ENCODE measurements around the gene TOR1A. TPM values are rescaled to one million over a fixed set of nuclear protein-coding genes. Genes with fewer than 3 reads are reported as not detected.

Gene TOR1A
- polyA plus RNA-seq (2013) = 35.5 TPM

- Histone ChIP-seq H3K27ac (ENCODE audit: insufficient read depth in 1 of 2, low read depth in 1 of 2, low read length in 2 of 2, poor library complexity in 1 of 2, severe bottlenecking in 2 of 2) (peak within 1 kb of the TSS in 1 of 2 experiments; percentile 66), H3K9me3 (ENCODE audit: control extremely low read depth in 1 of 5, control insufficient read depth in 4 of 5, insufficient read depth in 2 of 5, low read depth in 1 of 5, low read length in 4 of 5) (no peaks in the 10 kb centered on the region), H3K4me3 (ENCODE audit: control insufficient read depth in 1 of 7, extremely low read depth in 1 of 7, insufficient read depth in 4 of 7, low read depth in 2 of 7, low read length in 6 of 7) (peak within 1 kb of the TSS; percentile 70 to 91 (median 80)), H3K27me3 (replicated peaks in 2 of 5; ENCODE audit: control insufficient read depth in 4 of 5, insufficient read depth in 5 of 5, low read length in 4 of 5) (no peaks in the 10 kb centered on the region), H3K36me3 (ENCODE audit: control insufficient read depth in 4 of 4, insufficient read depth in 4 of 4, low read length in 3 of 4) (peaks cover 4 to 46% (median 28%) of the 10 kb centered on the region in 4 experiments), H3K4me1 (ENCODE audit: control extremely low read depth in 1 of 4, control insufficient read depth in 4 of 4, insufficient read depth in 4 of 4, low read length in 3 of 4) (peaks cover 0 to 13% (median 11%) of the 10 kb centered on the region in 4 experiments)
- peak; percentile 95 to 97 (median 97) for DNase-seq
- 2% methylated on average over 42 of the region's 47 CpGs for WGBS (ENCODE audit: insufficient coverage)
- CTCF ChIA-PET = interaction anchor here (1.0 kb wide), 1 partner anchor 10 kb away, joined by 5 read pairs; no protein-coding TSS in a partner anchor
- POLR2A ChIA-PET = interaction anchor here (0.8 to 1.0 kb wide), 2 partner anchors 11 to 55 kb away, joined by 3 to 4 read pairs; partner anchors contain the start of genes C9orf78 and USP20
Observed at GRCh38 chr9:129823935-129824601, at the start of gene TOR1A. TOR1A (minus strand) TSS chr9:129824136; CDS start chr9:129824085, 51 bp downstream.

GRCh38 chr9:129871046-129871445 lies 47.1 kb upstream of the TOR1A start:
- H3K27ac ChIP-seq (ENCODE audit: insufficient read depth in 1 of 2, low read depth in 1 of 2, low read length in 2 of 2, poor library complexity in 1 of 2, severe bottlenecking in 2 of 2) = no peak overlapping the region
- CTCF ChIA-PET = interaction anchor here (0.7 to 1.3 kb wide), 2 partner anchors 10 to 77 kb away, joined by 3 to 4 read pairs; no protein-coding TSS in a partner anchor

DNA sequence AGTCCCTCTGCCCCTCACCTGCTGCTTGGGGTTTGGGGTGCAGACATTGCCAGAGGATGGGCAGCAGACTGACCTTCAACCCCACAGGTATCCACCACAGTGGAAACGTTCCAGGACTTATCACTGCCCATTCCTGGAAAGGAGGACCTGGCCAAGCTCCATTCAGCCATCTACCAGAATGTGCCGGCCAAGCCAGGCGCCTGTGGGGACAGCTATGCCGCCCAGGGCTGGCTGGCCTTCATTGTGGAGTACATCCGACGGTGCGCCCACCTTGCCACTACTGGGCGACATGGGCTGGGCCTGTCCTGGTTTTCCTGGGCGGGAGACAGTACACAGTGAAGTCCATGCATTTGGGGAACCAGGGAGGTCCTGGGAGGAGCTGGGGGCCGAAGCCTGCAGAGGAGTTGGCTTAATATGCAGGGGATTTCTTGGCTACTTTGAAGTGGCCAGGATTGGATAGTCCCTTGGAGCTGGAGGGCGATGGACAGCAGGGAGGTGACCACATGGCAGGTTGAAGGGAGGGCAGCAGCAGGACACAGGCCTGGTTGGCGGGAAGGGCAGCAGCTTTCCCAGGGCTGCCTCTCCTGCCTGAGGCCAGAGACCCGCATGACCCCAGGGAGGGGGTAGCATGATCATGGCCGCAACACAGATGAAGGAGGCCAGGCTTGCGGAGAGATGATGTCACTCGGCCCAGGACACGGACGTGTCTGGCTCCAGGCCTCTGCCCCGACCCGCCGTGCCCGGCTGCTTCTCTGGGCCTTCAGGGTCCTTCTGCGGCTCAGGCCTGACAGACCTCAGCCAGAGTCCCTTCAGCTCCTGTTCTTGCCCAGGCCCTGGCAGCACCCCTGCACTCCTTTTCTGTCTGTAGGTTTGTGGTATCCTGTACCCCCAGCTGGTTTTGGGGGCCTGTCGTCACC lies 45.9 kb upstream of the TOR1A start:
- CTCF ChIA-PET = interaction anchor here (0.7 to 2.5 kb wide), 5 partner anchors 9 to 76 kb away, joined by 3 to 6 read pairs (median 5); no protein-coding TSS in a partner anchor
- H3K36me3 ChIP-seq (ENCODE audit: control insufficient read depth in 4 of 4, insufficient read depth in 4 of 4, low read length in 3 of 4) = peaks cover 5 to 80% (median 50%) of the 10 kb centered on the region in 4 experiments
- H3K27ac ChIP-seq (ENCODE audit: insufficient read depth in 1 of 2, low read depth in 1 of 2, low read length in 2 of 2, poor library complexity in 1 of 2, severe bottlenecking in 2 of 2) = no peak overlapping the region
- no peaks in the 10 kb centered on the region for H3K9me3 ChIP-seq (ENCODE audit: control extremely low read depth in 1 of 5, control insufficient read depth in 4 of 5, insufficient read depth in 2 of 5, low read depth in 1 of 5, low read length in 4 of 5)
- H3K4me3 ChIP-seq (ENCODE audit: control insufficient read depth in 1 of 7, extremely low read depth in 1 of 7, insufficient read depth in 4 of 7, low read depth in 2 of 7, low read length in 6 of 7) = no peak overlapping the region
- no peaks in the 10 kb centered on the region for H3K27me3 ChIP-seq (replicated peaks in 2 of 5; ENCODE audit: control insufficient read depth in 4 of 5, insufficient read depth in 5 of 5, low read length in 4 of 5)
- no peak for DNase-seq
- POLR2A ChIA-PET = interaction anchor here (1.1 kb wide), 1 partner anchor 10 kb away, joined by 3 read pairs; no protein-coding TSS in a partner anchor
- 98% methylated on average over 22 of the region's 24 CpGs for WGBS (ENCODE audit: insufficient coverage)
- peaks cover 1 to 30% (median 15%) of the 10 kb centered on the region in 4 experiments for H3K4me1 ChIP-seq (ENCODE audit: control extremely low read depth in 1 of 4, control insufficient read depth in 4 of 4, insufficient read depth in 4 of 4, low read length in 3 of 4)

More at GRCh38 chr9:129871046-129871445, 47.1 kb upstream of the TOR1A start:
- 97% methylated on average over 7 of the region's 11 CpGs for WGBS (ENCODE audit: insufficient coverage)
- H3K4me1 ChIP-seq (ENCODE audit: control extremely low read depth in 1 of 4, control insufficient read depth in 4 of 4, insufficient read depth in 4 of 4, low read length in 3 of 4) = peaks cover 0 to 21% (median 9%) of the 10 kb centered on the region in 4 experiments
- peaks cover 8 to 83% (median 56%) of the 10 kb centered on the region in 4 experiments for H3K36me3 ChIP-seq (ENCODE audit: control insufficient read depth in 4 of 4, insufficient read depth in 4 of 4, low read length in 3 of 4)
- H3K27me3 ChIP-seq (replicated peaks in 2 of 5; ENCODE audit: control insufficient read depth in 4 of 5, insufficient read depth in 5 of 5, low read length in 4 of 5) = no peaks in the 10 kb centered on the region
- H3K4me3 ChIP-seq (ENCODE audit: control insufficient read depth in 1 of 7, extremely low read depth in 1 of 7, insufficient read depth in 4 of 7, low read depth in 2 of 7, low read length in 6 of 7) = no peak overlapping the region
- H3K9me3 ChIP-seq (ENCODE audit: control extremely low read depth in 1 of 5, control insufficient read depth in 4 of 5, insufficient read depth in 2 of 5, low read depth in 1 of 5, low read length in 4 of 5) = no peaks in the 10 kb centered on the region
- POLR2A ChIA-PET = no interaction called here
- no peak for DNase-seq

GRCh38 chr9:129868872-129869486 lies 45.0 kb upstream of the TOR1A start:
- ChIA-PET POLR2A (no interaction called here), CTCF (interaction anchor here (1.4 to 2.5 kb wide), 4 partner anchors 8 to 32 kb away, joined by 3 to 6 read pairs (median 5); no protein-coding TSS in a partner anchor)
- Histone ChIP-seq H3K36me3 (ENCODE audit: control insufficient read depth in 4 of 4, insufficient read depth in 4 of 4, low read length in 3 of 4) (peaks cover 5 to 71% (median 42%) of the 10 kb centered on the region in 4 experiments), H3K27me3 (replicated peaks in 2 of 5; ENCODE audit: control insufficient read depth in 4 of 5, insufficient read depth in 5 of 5, low read length in 4 of 5) (no peaks in the 10 kb centered on the region), H3K4me3 (ENCODE audit: control insufficient read depth in 1 of 7, extremely low read depth in 1 of 7, insufficient read depth in 4 of 7, low read depth in 2 of 7, low read length in 6 of 7) (no peak overlapping the region), H3K9me3 (ENCODE audit: control extremely low read depth in 1 of 5, control insufficient read depth in 4 of 5, insufficient read depth in 2 of 5, low read depth in 1 of 5, low read length in 4 of 5) (no peaks in the 10 kb centered on the region), H3K4me1 (ENCODE audit: control extremely low read depth in 1 of 4, control insufficient read depth in 4 of 4, insufficient read depth in 4 of 4, low read length in 3 of 4) (peaks cover 4 to 38% (median 22%) of the 10 kb centered on the region in 4 experiments), H3K27ac (ENCODE audit: insufficient read depth in 1 of 2, low read depth in 1 of 2, low read length in 2 of 2, poor library complexity in 1 of 2, severe bottlenecking in 2 of 2) (peak overlapping the region in 1 of 2 experiments; percentile 14)
- DNase-seq = peak in 1 of 3 donors; percentile 58
- 84% methylated on average over 23 of the region's 28 CpGs for WGBS (ENCODE audit: insufficient coverage)

GRCh38 chr9:129868023-129868871 lies 44.3 kb upstream of the TOR1A start:
- H3K27ac ChIP-seq (ENCODE audit: insufficient read depth in 1 of 2, low read depth in 1 of 2, low read length in 2 of 2, poor library complexity in 1 of 2, severe bottlenecking in 2 of 2) = no peak overlapping the region
- no peaks in the 10 kb centered on the region for H3K9me3 ChIP-seq (ENCODE audit: control extremely low read depth in 1 of 5, control insufficient read depth in 4 of 5, insufficient read depth in 2 of 5, low read depth in 1 of 5, low read length in 4 of 5)
- peaks cover 7 to 45% (median 29%) of the 10 kb centered on the region in 4 experiments for H3K4me1 ChIP-seq (ENCODE audit: control extremely low read depth in 1 of 4, control insufficient read depth in 4 of 4, insufficient read depth in 4 of 4, low read length in 3 of 4)
- WGBS (ENCODE audit: insufficient coverage) = 92% methylated on average over 42 of the region's 48 CpGs
- DNase-seq = no peak
- no peak overlapping the region for H3K4me3 ChIP-seq (ENCODE audit: control insufficient read depth in 1 of 7, extremely low read depth in 1 of 7, insufficient read depth in 4 of 7, low read depth in 2 of 7, low read length in 6 of 7)
- H3K27me3 ChIP-seq (replicated peaks in 2 of 5; ENCODE audit: control insufficient read depth in 4 of 5, insufficient read depth in 5 of 5, low read length in 4 of 5) = no peaks in the 10 kb centered on the region
- H3K36me3 ChIP-seq (ENCODE audit: control insufficient read depth in 4 of 4, insufficient read depth in 4 of 4, low read length in 3 of 4) = peaks cover 5 to 64% (median 38%) of the 10 kb centered on the region in 4 experiments
- ChIA-PET CTCF (interaction anchor here (1.2 to 2.5 kb wide), 5 partner anchors 8 to 31 kb away, joined by 3 to 6 read pairs (median 5); no protein-coding TSS in a partner anchor), POLR2A (no interaction called here)
